HG03045 (cell line): Measurements from ENCODE around the gene OR2AT4.

Experiments
- ATAC-seq: cut with Tn5 transposase; IDR thresholded peaks from one replicate; pipeline ENCODE4 v1.9.1; 2021; ENCODE audit warnings: mild to moderate bottlenecking, moderate library complexity; ENCODE audit not compliant: unreplicated experiment

OR2AT4 gene

DNA sequence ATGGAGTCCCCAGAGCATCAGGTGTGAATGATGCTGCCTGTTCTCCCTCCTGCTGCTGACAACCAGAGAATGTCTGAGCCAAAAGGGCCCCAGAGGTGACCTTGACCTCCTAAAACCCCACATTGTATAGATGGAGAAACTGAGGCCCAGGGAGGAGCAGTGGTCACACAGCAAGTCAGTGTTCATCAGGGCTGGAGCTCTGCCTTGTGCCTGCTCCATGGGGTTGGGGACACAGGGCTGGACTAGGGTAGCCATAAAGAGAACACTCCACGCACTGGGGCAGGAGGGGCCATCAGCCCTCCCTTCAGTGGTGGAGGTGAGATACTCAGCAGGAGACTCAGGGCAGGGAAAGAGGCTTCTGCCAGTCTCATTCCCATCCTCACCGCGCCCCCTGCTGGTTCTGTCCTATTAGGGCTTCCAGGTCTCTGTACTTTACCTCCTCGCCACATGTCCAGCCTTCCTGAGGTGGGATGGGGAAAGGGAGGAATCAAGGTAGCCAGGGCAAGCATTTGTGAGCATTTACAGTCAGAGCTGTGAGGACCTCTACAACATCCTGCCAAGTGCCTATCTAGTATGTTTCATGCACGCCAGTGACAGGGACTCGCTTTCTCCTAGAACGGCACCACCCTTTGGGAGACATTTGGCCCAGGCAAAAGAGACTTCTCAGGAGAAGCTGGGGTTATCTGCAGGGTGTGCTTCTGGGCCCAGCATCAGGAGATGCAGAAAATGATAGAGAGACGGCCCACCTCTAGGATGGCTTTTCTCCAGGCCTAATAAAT, 64.7 kb downstream of the OR2AT4 start:
- ATAC-seq: no peak
